ENCODE data around the gene RTL1.

Gene RTL1

GRCh38 chr14:100881211-100882025 is 22.1 kb downstream of the RTL1 start:
- no peak for DNase-seq (ENCODE audit: low spot score)

GRCh38 chr14:100880271-100881101 is 23.0 kb downstream of the RTL1 start:
- DNase-seq (ENCODE audit: low spot score) = no peak

- no peak for DNase-seq (ENCODE audit: low spot score)
Observed at GRCh38 chr14:100879782-100880181, 23.7 kb downstream of the RTL1 start.

- DNase-seq (ENCODE audit: low spot score) = no peak
Observed at GRCh38 chr14:100879194-100879593, 24.3 kb downstream of the RTL1 start.

- DNase-seq (ENCODE audit: low spot score) = no peak
Observed at GRCh38 chr14:100878271-100879146, 25.0 kb downstream of the RTL1 start.

DNA sequence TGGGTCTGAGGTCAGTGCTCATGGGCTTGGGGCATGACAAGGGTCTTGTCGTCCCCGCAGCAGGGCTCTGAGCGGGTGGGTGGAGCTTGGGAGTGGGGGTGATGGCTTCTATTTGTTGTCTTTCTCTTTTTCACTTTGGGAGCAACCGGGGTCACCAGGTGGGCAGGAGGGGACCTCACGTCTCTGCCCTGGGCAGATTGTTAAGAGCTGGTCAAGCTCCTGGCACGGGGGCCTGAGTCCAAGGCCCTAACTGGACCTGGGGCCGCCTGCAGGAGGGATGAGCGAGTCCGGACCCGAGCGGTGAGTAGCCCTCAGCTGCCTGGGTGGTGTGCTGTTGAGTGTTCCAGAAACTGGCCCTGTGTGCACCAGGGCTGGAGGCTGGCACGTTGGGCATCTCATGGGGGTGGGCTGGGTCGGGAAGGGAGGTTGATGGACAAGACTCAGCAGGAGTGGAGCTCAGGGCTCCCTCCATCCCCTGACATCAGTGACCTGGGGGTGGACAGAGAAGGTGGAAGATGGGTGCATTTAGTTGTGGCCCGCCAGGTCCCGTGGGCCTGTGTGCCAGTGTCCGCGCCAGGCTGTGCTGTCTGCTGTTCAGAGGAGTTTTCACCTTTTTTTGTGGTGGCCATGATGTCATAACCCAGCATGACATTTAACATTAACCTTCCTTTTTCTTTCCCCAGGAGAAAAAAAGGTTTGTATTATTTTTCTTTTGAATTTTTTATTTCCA is 27.5 kb downstream of the RTL1 start:
- no peak for DNase-seq (ENCODE audit: low spot score)

DNA sequence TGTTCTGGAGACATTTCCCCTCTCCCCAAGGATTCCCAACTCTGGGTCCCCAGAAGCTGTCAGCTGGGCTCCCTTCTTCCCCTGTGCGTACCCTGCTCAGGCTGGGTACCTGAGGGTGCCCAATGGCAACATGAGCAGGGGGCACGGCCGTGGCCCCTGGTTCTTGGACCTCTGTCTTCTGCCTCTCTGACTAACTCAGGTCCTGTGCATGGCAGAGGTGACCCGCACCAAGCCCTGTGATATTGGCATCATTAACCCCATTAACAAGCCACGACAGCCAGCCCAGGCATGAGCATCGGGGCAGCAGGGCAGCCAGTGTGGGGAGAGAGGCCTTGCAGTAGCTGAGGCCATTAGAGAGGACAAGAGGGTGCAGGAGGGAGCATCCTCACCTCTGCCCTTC is 28.4 kb downstream of the RTL1 start:
- DNase-seq (ENCODE audit: low spot score) = no peak

GRCh38 chr14:100874411-100875091 is 29.0 kb downstream of the RTL1 start:
- DNase-seq (ENCODE audit: low spot score) = no peak

- DNase-seq (ENCODE audit: low spot score) = no peak
Observed at GRCh38 chr14:100874051-100874410, 29.5 kb downstream of the RTL1 start.

- no peak for DNase-seq (ENCODE audit: low spot score)
Observed at GRCh38 chr14:100873096-100873482, 30.4 kb downstream of the RTL1 start.

GRCh38 chr14:100872259-100873095 is 31.0 kb downstream of the RTL1 start:
- no peak for DNase-seq (ENCODE audit: low spot score)

- DNase-seq (ENCODE audit: low spot score) = no peak
Observed at GRCh38 chr14:100871234-100872186, 32.0 kb downstream of the RTL1 start.

GRCh38 chr14:100868621-100869370 is 34.7 kb downstream of the RTL1 start:
- DNase-seq (ENCODE audit: low spot score) = no peak

DNA sequence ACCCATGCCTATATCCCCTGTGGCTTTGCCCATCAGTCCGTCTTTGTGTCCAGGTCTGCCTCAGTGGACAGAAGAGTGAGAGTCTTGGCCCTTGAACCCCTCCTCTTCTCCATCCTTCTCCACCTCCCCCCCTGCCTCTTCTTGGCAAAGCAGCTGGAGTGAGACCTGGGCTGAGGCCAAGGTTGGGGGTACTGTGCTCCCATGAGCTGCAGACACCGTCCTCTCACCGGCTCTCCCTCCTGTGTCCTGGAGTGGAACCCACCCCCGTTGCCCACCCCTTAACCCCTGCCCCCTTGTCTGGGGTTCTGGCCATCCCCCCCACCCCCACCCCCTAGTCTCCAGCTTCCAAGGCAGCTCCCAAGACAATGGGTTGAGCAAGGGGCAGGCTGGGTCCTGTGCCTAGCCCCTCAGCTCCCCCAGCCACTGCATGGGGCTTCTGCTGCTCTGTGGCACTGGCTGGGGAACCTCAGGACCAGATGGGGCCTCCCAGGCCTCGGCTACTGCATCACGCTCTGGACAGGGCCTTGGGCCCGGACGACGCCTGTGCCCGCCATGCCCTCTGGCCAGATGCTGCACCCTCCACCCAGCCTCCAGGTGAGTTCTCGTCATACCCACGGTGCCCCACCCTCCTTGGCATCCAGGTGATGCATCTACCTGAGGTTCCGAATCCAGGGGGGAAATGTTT is 35.7 kb downstream of the RTL1 start:
- DNase-seq (ENCODE audit: low spot score) = no peak

DNA sequence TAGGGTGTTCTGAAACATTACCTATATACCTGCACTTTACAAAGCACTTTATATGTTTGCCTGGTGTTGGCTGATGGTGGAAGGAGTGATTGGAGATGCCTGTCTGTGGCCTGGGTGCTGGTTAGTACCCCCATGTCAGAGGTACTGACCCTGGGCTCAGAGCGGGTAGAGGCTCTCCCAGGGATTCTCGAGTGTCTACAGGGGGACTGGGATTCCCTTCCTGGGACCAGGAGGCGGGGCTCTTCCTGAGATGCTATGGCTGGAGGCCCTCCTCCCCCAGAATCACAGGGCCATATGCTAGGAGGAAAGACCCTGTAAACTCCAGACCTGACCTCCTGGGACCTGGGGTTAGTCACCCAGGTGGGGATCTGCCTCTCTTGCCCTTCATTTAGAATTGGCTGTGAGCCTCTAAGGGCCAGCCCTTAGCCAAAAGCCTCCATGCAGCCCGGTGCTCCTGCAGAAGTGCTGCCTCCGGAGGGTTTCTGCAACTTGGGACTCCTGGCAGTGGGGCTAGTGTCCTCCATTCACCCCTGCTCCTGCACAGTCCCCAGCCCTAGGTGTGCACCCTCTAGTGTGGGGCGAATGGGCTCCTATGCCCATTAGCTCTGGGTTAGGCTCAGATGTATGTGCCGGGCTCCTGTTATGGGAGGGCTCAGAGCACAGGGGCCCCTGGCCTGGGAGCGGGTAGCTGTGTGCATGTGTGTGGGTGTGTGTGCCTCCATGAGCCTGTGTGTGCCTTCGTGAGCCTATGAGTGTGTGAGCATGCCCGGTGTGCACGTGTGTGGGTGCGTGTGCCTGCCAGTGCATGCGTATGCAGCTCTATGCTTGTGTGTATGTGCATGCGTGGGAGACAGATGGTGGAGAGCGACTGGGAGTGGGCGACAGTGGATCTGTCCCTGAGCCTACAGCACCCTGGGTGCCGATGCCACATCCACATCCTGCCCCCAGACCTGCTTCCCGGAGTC is 36.6 kb downstream of the RTL1 start:
- no peak for DNase-seq (ENCODE audit: low spot score)

Measured in hematopoietic multipotent progenitor cell treated with erythropoietin and hydrocortisone succinate and interleukin-3 and kit ligand, for 15 days (in vitro differentiated cells).